Neural progenitor cell (in vitro differentiated cells): ENCODE measurements around the gene TSC22D2. TPM values are rescaled to one million over a fixed set of nuclear protein-coding genes. Genes with fewer than 3 reads are reported as not detected.

Experiments
- DNase-seq: peaks from one replicate; pipeline ENCODE4 v3.0.0-alpha.2; 2016; ENCODE audit warnings: low spot score
- H2AFZ ChIP-seq: fragments of 200-600 bp; sonication (generic); replicated peaks from 2 replicates; pipeline ENCODE4 v1.6.1; 2016; ENCODE audit warnings: antibody characterized with exemption
- H3F3A ChIP-seq: fragments of 200-600 bp; sonication (generic); 2 replicates; pipeline ENCODE4 v1.6.1; 2016; ENCODE audit warnings: antibody characterized with exemption, low read depth
- H3K27ac ChIP-seq: fragments of 200-600 bp; sonication (generic); 2 replicates; pipeline ENCODE4 v1.5.1; 2016; ENCODE audit warnings: mild to moderate bottlenecking
- H3K27me3 ChIP-seq: fragments of 200-600 bp; sonication (generic); 2 replicates; pipeline ENCODE4 v1.6.1; 2016; ENCODE audit warnings: mild to moderate bottlenecking, moderate library complexity
- H3K36me3 ChIP-seq: fragments of 200-600 bp; sonication (generic); 2 replicates; pipeline ENCODE4 v1.5.1; 2016
- H3K4me1 ChIP-seq: fragments of 200-600 bp; sonication (generic); 2 replicates; pipeline ENCODE4 v1.6.1; 2016; ENCODE audit warnings: mixed run types
- H3K4me2 ChIP-seq: fragments of 200-600 bp; sonication (generic); 2 replicates; pipeline ENCODE4 v1.6.1; 2016
- H3K4me3 ChIP-seq: fragments of 200-600 bp; sonication (generic); 2 replicates; pipeline ENCODE4 v1.5.1; 2016
- H3K79me2 ChIP-seq: fragments of 200-600 bp; sonication (generic); 2 replicates; pipeline ENCODE4 v1.6.1; 2016; ENCODE audit warnings: low read depth
- H3K9ac ChIP-seq: fragments of 200-600 bp; sonication (generic); 2 replicates; pipeline ENCODE4 v1.6.1; 2016
- H3K9me3 ChIP-seq: fragments of 200-600 bp; sonication (generic); 2 replicates; pipeline ENCODE4 v1.5.1; 2016; ENCODE audit warnings: low read depth
- H4K20me1 ChIP-seq: fragments of 200-600 bp; sonication (generic); 2 replicates; pipeline ENCODE4 v1.6.1; 2016; ENCODE audit warnings: low read depth
- H3K27ac Mint-ChIP-seq: 3 replicates; pipeline ENCODE4 v1.8.0; 2021; ENCODE audit warnings: mixed read lengths
- H3K27me3 Mint-ChIP-seq: 2 replicates; pipeline ENCODE4 v1.8.0; 2022; ENCODE audit warnings: low read depth, mild to moderate bottlenecking, inconsistent platforms, moderate library complexity, mixed read lengths; ENCODE audit not compliant: insufficient read depth
- H3K36me3 Mint-ChIP-seq: 3 replicates; pipeline ENCODE4 v1.8.0; 2021; ENCODE audit warnings: mixed read lengths
- H3K4me1 Mint-ChIP-seq: 3 replicates; pipeline ENCODE4 v1.8.0; 2021; ENCODE audit warnings: mixed read lengths
- H3K4me3 Mint-ChIP-seq: 3 replicates; pipeline ENCODE4 v1.8.0; 2021; ENCODE audit warnings: mild to moderate bottlenecking, moderate library complexity, mixed read lengths
- H3K9me3 Mint-ChIP-seq: 3 replicates; pipeline ENCODE4 v1.8.0; 2020; ENCODE audit warnings: mixed read lengths
- CTCF ChIP-seq: fragments of 200-600 bp; sonication (generic); IDR thresholded peaks from 2 replicates; pipeline ENCODE4 v1.5.1; 2017; ENCODE audit warnings: antibody characterized with exemption, mild to moderate bottlenecking
- EZH2 ChIP-seq: fragments of 200-600 bp; sonication (generic); IDR thresholded peaks from 2 replicates; pipeline ENCODE4 v1.6.1; 2017; ENCODE audit warnings: antibody characterized with exemption, mild to moderate bottlenecking, moderate library complexity
- EZH2phosphoT487 ChIP-seq: fragments of 200-600 bp; sonication (generic); IDR thresholded peaks from 2 replicates; pipeline ENCODE4 v1.6.1; 2017; ENCODE audit warnings: antibody characterized with exemption
- total RNA-seq: library from RNA; depleted of rRNA; stranded (reverse); fragments of >200 nt; gene quantifications from 2 replicates; pipeline ENCODE4 v1.2.3, GENCODE V29; 2015; ENCODE audit warnings: low replicate concordance

The TSC22D2 gene
- total RNA-seq, 1 donor from 2014 or later = 18.7 TPM

GRCh38 chr3:150412561-150413231 is 4.6 kb downstream of the TSC22D2 start:
- Mint-ChIP-seq H3K27me3 (no peaks in the 10 kb centered on the region), H3K27ac (no peak overlapping the region), H3K4me1 (peaks cover 36% of the 10 kb centered on the region), H3K9me3 (no peaks in the 10 kb centered on the region), H3K4me3 (peak overlapping the region; percentile 84), H3K36me3 (peaks cover 19% of the 10 kb centered on the region)
- no peak overlapping the region for H2AFZ ChIP-seq
- H3K9ac ChIP-seq = peak overlapping the region; percentile 40
- H3K27ac ChIP-seq = no peak overlapping the region
- TF ChIP-seq EZH2phosphoT487 (no peak), EZH2 (no peak), CTCF (no peak)
- peaks cover 88% of the 10 kb centered on the region for H3K79me2 ChIP-seq
- H3K4me2 ChIP-seq = peak overlapping the region; percentile 97
- H3K4me3 ChIP-seq = peak overlapping the region; percentile 80
- peaks cover 37% of the 10 kb centered on the region for H3K4me1 ChIP-seq
- H3F3A ChIP-seq = peaks cover 19% of the 10 kb centered on the region
- H3K9me3 ChIP-seq = no peaks in the 10 kb centered on the region
- no peaks in the 10 kb centered on the region for H3K27me3 ChIP-seq
- no peak for DNase-seq
- peaks cover 87% of the 10 kb centered on the region for H4K20me1 ChIP-seq
- no peaks in the 10 kb centered on the region for H3K36me3 ChIP-seq

GRCh38 chr3:150414258-150414657 is 6.2 kb downstream of the TSC22D2 start:
- Histone ChIP-seq H3K4me2 (peak overlapping the region; percentile 97), H2AFZ (no peak overlapping the region), H4K20me1 (peaks cover 100% of the 10 kb centered on the region), H3K9ac (no peak overlapping the region), H3K27ac (no peak overlapping the region), H3K79me2 (peaks cover 100% of the 10 kb centered on the region), H3K4me1 (peaks cover 44% of the 10 kb centered on the region), H3F3A (peaks cover 5% of the 10 kb centered on the region), H3K36me3 (no peaks in the 10 kb centered on the region), H3K27me3 (no peaks in the 10 kb centered on the region), H3K4me3 (peak overlapping the region; percentile 80), H3K9me3 (no peaks in the 10 kb centered on the region)
- peaks cover 39% of the 10 kb centered on the region for H3K4me1 Mint-ChIP-seq
- H3K27ac Mint-ChIP-seq = no peak overlapping the region
- peaks cover 23% of the 10 kb centered on the region for H3K36me3 Mint-ChIP-seq
- H3K4me3 Mint-ChIP-seq = peak overlapping the region; percentile 77
- TF ChIP-seq CTCF (no peak), EZH2 (no peak), EZH2phosphoT487 (no peak)
- DNase-seq = peak; percentile 44
- H3K27me3 Mint-ChIP-seq = no peaks in the 10 kb centered on the region
- no peaks in the 10 kb centered on the region for H3K9me3 Mint-ChIP-seq

- peaks cover 42% of the 10 kb centered on the region for H3K4me1 Mint-ChIP-seq
- H3K27me3 Mint-ChIP-seq = no peaks in the 10 kb centered on the region
- H3K9me3 Mint-ChIP-seq = no peaks in the 10 kb centered on the region
- TF ChIP-seq EZH2phosphoT487 (no peak), CTCF (no peak), EZH2 (no peak)
- Histone ChIP-seq H3K4me2 (peak overlapping the region; percentile 97), H3K27me3 (no peaks in the 10 kb centered on the region), H3K9me3 (no peaks in the 10 kb centered on the region), H2AFZ (no peak overlapping the region), H3K27ac (no peak overlapping the region), H3K36me3 (no peaks in the 10 kb centered on the region), H3K4me1 (peaks cover 44% of the 10 kb centered on the region), H3K79me2 (peaks cover 100% of the 10 kb centered on the region), H3F3A (no peaks in the 10 kb centered on the region), H3K4me3 (no peak overlapping the region), H4K20me1 (peaks cover 100% of the 10 kb centered on the region), H3K9ac (no peak overlapping the region)
- no peak overlapping the region for H3K27ac Mint-ChIP-seq
- peaks cover 24% of the 10 kb centered on the region for H3K36me3 Mint-ChIP-seq
- no peak overlapping the region for H3K4me3 Mint-ChIP-seq
- no peak for DNase-seq
Observed at GRCh38 chr3:150414959-150415358, 6.9 kb downstream of the TSC22D2 start.
